Cerebellar cortex (tissue), 1 donor: ENCODE measurements around the gene PALD1.

ENCODE experiments used
- DNase-seq: peaks from one replicate; pipeline ENCODE4 v3.0.0-alpha.2; 2015; ENCODE audit warnings: low spot score

PALD1 gene

GRCh38 chr10:70535001-70535400, 56.4 kb downstream of the PALD1 start:
- no peak for DNase-seq

DNA sequence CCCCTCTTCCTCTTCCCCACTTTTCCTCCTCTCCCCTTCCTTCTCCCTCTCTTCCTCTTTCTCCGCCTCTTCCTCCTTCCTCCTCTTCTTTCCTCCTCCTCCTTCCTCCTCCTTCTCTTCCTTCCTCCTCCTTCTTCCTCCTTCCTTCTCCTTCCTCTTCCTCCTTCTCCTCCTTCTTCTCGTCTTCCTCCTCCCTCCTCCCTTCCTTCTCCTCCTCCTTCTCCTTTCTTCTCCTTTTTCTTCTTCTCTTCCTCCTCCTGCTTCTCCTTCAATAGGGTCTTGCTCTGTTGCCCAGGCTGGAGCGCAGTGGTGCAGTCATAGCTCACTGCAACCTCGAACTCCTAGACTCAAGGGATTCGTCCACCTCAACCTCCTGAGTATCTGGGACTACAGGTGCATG, 56.9 kb downstream of the PALD1 start:
- no peak for DNase-seq

DNA sequence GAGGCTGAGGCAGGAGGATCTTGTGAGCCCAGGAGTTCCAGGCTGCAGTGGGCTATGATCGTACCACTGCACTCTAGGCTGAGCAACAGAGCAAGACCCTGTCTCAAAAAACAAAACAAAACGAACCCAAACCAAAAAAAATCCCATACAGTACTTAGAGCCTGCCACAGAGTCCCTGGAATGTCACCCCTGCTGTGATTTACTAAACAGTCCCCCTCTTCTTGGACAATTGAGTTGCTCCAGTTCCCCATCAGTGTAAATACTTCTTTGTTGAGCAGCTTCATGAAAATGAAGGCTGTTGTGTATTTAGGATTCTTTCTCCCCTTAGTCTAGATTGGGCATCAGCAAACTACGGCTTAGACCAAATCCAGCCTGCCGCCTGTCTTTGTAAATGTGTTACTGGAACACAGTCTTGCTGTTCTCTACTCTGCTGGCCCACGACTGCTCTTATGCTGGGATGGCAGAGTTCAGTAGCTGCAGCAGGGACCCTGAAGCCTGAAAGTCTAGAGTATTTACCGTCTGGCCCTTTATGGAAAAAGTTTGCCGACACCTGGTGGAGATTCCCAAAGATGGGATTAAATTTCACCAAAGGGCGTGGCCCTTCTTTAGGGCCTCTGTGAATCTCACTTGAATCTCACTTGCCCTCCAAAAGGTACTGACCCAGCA, 57.8 kb downstream of the PALD1 start:
- DNase-seq: no peak

GRCh38 chr10:70537398-70538194, 59.0 kb downstream of the PALD1 start:
- DNase-seq: no peak

DNA sequence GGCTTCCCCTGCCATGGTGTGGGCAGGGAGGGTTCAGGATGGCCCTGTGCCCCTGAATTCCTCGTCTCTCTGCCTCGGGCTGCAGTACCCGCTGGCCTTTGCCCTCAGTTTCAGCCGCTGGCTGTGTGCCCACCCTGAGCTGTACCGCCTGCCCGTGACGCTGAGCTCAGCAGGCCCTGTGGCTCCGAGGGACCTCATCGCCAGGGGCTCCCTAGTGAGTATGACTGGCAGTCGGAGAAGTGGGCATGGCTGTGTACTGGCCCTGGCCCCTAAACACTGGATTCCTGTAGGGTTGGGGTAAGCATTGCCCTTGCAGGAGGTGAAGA, 59.6 kb downstream of the PALD1 start:
- DNase-seq: no peak

DNA sequence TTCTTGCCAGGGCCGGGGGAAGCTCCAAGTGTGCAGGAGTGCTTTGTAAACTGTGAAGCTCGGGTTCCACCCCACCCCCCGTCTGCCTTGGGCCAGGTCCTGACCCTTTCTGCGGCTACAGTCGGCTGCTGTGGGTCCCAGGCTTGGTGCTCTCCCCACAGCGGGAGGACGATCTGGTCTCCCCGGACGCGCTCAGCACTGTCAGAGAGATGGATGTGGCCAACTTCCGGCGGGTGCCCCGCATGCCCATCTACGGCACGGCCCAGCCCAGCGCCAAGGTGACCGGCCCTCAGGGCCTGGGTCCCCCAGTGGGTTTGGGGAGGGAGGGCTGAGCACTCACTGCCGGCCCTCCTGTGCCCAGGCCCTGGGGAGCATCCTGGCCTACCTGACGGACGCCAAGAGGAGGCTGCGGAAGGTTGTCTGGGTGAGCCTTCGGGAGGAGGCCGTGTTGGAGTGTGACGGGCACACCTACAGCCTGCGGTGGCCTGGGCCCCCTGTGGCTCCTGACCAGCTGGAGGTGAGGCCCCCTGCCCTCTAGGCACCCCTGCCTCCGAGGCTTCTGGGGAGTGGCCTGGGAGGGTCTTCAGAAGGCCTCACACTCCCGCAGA, 60.3 kb downstream of the PALD1 start:
- no peak for DNase-seq

- no peak for DNase-seq
Observed at GRCh38 chr10:70539471-70539870, 60.9 kb downstream of the PALD1 start.

GRCh38 chr10:70540089-70540788, 61.7 kb downstream of the PALD1 start:
- peak; percentile 18 for DNase-seq

GRCh38 chr10:70540789-70541360, 62.3 kb downstream of the PALD1 start:
- DNase-seq: no peak

DNA sequence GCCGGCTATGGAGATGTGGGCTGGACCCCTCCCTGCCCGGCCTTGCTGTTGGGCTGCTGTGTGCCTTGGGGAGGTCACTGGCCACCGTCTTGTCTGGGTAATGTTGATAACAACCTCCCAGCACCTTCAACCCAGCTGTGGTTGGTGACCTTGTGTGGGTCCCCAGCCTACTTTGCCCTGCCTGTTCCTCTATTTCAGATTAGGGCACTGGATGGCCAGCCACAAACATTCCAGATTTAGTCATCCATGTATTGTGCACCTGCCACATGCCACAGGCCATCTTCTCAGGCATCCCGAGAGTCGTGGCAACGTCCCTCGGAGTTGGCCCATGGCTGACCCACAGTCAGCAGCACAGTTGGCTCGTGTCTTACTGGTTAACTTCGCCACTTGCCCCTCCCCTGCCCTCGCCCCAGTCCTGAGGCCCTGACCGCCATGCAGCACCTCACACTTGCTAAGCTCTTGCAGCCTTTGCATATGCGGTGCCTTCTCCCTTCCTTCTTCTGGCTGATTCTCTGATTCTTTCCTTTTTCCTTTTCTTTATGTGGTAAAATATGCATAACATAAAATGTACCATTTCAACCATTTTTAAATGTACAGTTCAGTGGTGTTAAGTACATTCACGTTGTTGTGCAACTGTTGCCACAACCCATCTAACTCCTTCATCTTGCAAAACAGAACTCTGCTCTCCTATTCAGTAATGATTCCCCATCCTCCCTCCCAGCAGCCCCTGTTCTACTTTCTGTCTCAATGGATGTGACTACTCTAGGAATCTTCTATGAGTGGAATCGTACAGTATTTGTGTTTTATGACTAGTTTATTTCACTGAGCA, 63.4 kb downstream of the PALD1 start:
- DNase-seq: no peak

DNA sequence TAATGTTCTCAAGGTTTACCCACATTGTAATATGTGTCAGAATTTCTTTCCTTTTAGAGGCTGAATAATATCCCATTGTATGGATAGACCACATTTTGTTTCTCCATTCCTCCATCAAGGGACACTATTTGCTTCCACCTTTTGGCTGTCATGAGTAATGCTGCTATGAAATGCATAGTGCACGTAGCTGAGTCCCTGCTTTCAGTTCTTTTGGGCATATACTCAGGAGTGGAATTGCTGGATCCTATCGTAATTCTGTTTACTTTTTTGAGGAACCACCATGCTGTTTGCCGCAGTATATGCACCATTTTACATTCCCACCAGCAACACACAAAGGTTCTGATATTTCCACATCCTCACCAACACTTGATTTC, 64.0 kb downstream of the PALD1 start:
- DNase-seq: no peak

GRCh38 chr10:70543911-70544310, 65.3 kb downstream of the PALD1 start:
- DNase-seq: no peak

- DNase-seq: no peak
Observed at GRCh38 chr10:70544431-70545340, 66.1 kb downstream of the PALD1 start.

GRCh38 chr10:70546584-70546983, 68.0 kb downstream of the PALD1 start:
- no peak for DNase-seq

- no peak for DNase-seq
Observed at GRCh38 chr10:70549351-70549961, 70.9 kb downstream of the PALD1 start.

GRCh38 chr10:70549962-70550458, 71.4 kb downstream of the PALD1 start:
- DNase-seq: peak; percentile 74

GRCh38 chr10:70550459-70550858, 71.9 kb downstream of the PALD1 start:
- no peak for DNase-seq

DNA sequence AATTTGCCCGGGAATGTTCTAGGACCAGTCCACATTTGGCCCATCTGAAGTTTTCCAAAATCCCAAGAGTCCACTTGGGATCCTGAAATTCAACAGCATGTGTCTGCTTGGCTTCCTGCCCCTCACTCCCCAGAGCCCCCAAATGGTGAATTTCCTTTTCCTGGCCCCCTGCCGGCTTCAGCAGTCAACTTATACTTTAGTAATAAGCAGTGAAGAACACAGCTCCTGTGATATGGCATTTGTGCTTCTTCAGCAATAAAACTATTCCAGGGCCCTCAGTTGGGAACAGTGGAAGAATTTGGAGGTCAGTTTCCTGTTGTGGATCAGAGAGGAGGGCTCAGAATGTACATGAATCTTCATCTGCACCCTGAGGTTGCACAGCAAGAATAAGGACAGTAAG, 72.9 kb downstream of the PALD1 start:
- DNase-seq: no peak

- no peak for DNase-seq
Observed at GRCh38 chr10:70551971-70552422, 73.4 kb downstream of the PALD1 start.

GRCh38 chr10:70552586-70552985, 74.0 kb downstream of the PALD1 start:
- no peak for DNase-seq
